ENCODE data around the gene HAPLN1. TPM values are rescaled to one million over a fixed set of nuclear protein-coding genes. Genes with fewer than 3 reads are reported as not detected.

The HAPLN1 gene
- total and polyA plus RNA-seq, 11 donors: 0.07 to 2.2 (median 1.0) TPM; not detected in 2

DNA sequence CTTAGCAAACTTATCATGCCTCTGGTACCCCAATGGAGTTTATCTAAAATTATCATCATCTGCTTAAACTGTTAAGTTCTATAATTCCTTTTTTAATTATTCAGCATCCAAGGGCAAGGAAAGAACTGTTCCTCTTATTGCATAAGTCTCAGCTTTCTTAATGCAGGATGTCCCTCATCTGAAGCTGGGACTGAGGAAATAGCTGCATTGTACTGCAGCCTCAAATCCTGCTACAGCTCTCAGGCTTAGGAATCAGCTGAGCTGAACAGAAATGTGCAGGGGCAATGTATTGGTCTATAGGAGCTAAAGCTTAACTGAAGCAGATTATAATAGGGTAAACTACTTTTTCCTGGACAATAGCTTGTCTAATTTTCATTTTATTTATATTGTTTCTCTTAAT lies 48.0 kb downstream of the HAPLN1 start:
- DNase-seq (no peak), ATAC-seq (no peak)
- TF ChIP-seq, protein P1, sequence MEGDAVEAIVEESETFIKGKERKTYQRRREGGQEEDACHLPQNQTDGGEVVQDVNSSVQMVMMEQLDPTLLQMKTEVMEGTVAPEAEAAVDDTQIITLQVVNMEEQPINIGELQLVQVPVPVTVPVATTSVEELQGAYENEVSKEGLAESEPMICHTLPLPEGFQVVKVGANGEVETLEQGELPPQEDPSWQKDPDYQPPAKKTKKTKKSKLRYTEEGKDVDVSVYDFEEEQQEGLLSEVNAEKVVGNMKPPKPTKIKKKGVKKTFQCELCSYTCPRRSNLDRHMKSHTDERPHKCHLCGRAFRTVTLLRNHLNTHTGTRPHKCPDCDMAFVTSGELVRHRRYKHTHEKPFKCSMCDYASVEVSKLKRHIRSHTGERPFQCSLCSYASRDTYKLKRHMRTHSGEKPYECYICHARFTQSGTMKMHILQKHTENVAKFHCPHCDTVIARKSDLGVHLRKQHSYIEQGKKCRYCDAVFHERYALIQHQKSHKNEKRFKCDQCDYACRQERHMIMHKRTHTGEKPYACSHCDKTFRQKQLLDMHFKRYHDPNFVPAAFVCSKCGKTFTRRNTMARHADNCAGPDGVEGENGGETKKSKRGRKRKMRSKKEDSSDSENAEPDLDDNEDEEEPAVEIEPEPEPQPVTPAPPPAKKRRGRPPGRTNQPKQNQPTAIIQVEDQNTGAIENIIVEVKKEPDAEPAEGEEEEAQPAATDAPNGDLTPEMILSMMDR (IDR thresholded peaks at IDR 0.05): no peak
- TF ChIP-seq POLR2A (IDR thresholded peaks at IDR 0.05): no peak
- no peaks in the 10 kb centered on the region for H3K36me3 ChIP-seq
- H3K4me3 ChIP-seq: no peak overlapping the region
- intact Hi-C loops (cut with DNase I): no loop called here
- H3K4me1 ChIP-seq: no peaks in the 10 kb centered on the region
- no peaks in the 10 kb centered on the region for H3K9me3 ChIP-seq
- H3K27ac ChIP-seq: no peak overlapping the region
- H3K27me3 ChIP-seq: no peaks in the 10 kb centered on the region

DNA sequence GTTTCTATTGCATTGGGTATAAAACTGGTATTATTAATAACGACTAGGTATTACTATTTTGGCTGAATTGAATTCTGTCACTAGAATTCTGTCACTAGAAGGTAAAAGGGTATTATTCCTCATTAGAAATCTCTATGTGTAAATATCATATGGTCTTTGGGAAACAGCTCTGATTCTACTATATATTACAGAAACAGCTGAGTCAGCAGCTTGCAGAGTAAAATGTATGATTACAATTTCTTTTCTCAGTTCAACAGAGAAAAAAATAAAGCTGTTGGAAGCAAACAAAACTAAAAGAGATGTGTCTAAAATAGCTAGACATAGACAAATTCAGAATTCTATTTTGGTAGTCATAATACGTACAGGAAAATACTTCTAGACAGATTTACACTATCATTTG lies 48.5 kb downstream of the HAPLN1 start:
- no peaks in the 10 kb centered on the region for H3K4me1 ChIP-seq
- no peaks in the 10 kb centered on the region for H3K36me3 ChIP-seq
- DNase-seq: no peak
- ATAC-seq: no peak
- no peak overlapping the region for H3K4me3 ChIP-seq
- no peaks in the 10 kb centered on the region for H3K9me3 ChIP-seq
- intact Hi-C loops (cut with DNase I): no loop called here
- no peak overlapping the region for H3K27ac ChIP-seq
- no peaks in the 10 kb centered on the region for H3K27me3 ChIP-seq
- TF ChIP-seq POLR2A (IDR thresholded peaks at IDR 0.05): no peak
- TF ChIP-seq, protein P1 (IDR thresholded peaks at IDR 0.05): no peak
- WGBS, 4 donors: 60 to 66% (median 63%) methylated on average over 2 of the region's 2 CpGs

DNA sequence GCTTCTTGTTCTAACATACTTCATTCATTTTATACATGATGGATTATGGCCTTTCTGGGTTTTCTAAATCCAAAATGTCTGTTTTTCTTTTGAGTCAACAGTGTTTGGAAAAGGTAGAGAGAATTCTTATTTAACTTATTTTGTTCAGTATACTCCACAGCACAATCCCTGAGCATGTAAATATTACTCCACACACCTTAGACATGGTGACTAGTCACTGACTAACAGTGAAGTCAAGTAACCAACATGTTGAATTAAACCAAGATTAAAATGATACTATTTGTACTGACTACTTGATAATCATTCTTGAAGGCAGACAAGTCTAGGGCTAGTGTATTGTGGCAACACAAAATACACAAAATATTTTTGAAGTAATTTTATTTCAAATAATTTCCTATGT lies 55.0 kb downstream of the HAPLN1 start:
- no peaks in the 10 kb centered on the region for H3K4me1 ChIP-seq
- no peak overlapping the region for H3K4me3 ChIP-seq
- H3K36me3 ChIP-seq: no peaks in the 10 kb centered on the region
- no peaks in the 10 kb centered on the region for H3K27me3 ChIP-seq
- ATAC-seq (no peak), DNase-seq (no peak)
- TF ChIP-seq, protein P1 (IDR thresholded peaks at IDR 0.05): no peak
- TF ChIP-seq POLR2A (IDR thresholded peaks at IDR 0.05): no peak
- intact Hi-C loops (cut with DNase I): no loop called here
- no peak overlapping the region for H3K27ac ChIP-seq
- H3K9me3 ChIP-seq: no peaks in the 10 kb centered on the region

DNA sequence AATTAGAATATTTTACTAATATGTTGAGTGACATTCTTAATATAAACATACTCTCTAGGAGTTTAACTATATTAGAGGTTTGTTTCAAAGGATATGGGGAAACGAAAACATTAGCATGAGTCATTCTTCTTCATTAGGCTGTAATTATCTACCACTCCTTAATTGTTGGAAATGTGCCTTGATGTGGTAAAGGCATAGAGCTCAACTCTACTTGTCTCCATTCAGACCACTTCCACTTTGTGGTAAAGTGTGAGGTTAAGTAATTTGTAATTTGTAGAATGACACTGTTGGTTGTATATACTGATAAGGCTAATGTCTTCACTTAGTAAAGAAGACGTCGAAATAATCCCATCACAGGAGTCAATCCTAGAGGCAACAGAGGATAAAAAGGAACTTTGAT lies 58.1 kb downstream of the HAPLN1 start:
- H3K27ac ChIP-seq: no peak overlapping the region
- 73 to 78% (median 75%) methylated on average over 3 of the region's 3 CpGs for WGBS, 4 donors
- H3K4me1 ChIP-seq: no peaks in the 10 kb centered on the region
- no peaks in the 10 kb centered on the region for H3K9me3 ChIP-seq
- no peak overlapping the region for H3K4me3 ChIP-seq
- TF ChIP-seq, protein P1 (IDR thresholded peaks at IDR 0.05): no peak
- TF ChIP-seq POLR2A (IDR thresholded peaks at IDR 0.05): no peak
- intact Hi-C loops (cut with DNase I): no loop called here
- no peaks in the 10 kb centered on the region for H3K27me3 ChIP-seq
- ATAC-seq (no peak), DNase-seq (no peak)
- no peaks in the 10 kb centered on the region for H3K36me3 ChIP-seq
